Kidney epithelial cell (primary cell): ENCODE results near the gene GNE. TPM values are rescaled to one million over a fixed set of nuclear protein-coding genes. Genes with fewer than 3 reads are reported as not detected.

Source experiments
- DNase-seq: peaks from one replicate; pipeline ENCODE4 v3.0.0-alpha.2; 2010; ENCODE audit warnings: low read depth
- H3K27me3 ChIP-seq: 2 replicates; pipeline ENCODE4 v1.6.0; 2011; ENCODE audit warnings: low read length; ENCODE audit not compliant: control insufficient read depth, insufficient read depth
- H3K36me3 ChIP-seq: 2 replicates; pipeline ENCODE4 v1.5.1; 2011; ENCODE audit warnings: low read length; ENCODE audit not compliant: control insufficient read depth, insufficient read depth
- H3K4me3 ChIP-seq: 2 replicates; pipeline ENCODE4 v1.5.1; 2011; ENCODE audit warnings: low read depth, mild to moderate bottlenecking, control low read depth, low read length
- CTCF ChIP-seq: IDR thresholded peaks from 2 replicates; pipeline ENCODE4 v1.5.1; 2011; ENCODE audit warnings: mild to moderate bottlenecking, moderate library complexity, low read length, control low read depth, inconsistent platforms; ENCODE audit not compliant: insufficient read depth, poor library complexity, severe bottlenecking
- total RNA-seq: library from RNA; depleted of rRNA; stranded (reverse); fragments of >200 nt; gene quantifications from 2 replicates; pipeline ENCODE4 v1.2.3, GENCODE V29; 2015

GNE gene
- total RNA-seq, 1 donor from 2014 or later = 23.9 TPM

- H3K36me3 ChIP-seq = peaks cover 7% of the 10 kb centered on the region
- H3K27me3 ChIP-seq = no peaks in the 10 kb centered on the region
- DNase-seq = no peak
- H3K4me3 ChIP-seq = no peak overlapping the region
- TF ChIP-seq CTCF = no peak
Measured at GRCh38 chr9:36221667-36222066, 36.6 kb downstream of the GNE start.

GRCh38 chr9:36218411-36218901 lies 39.8 kb downstream of the GNE start:
- Histone ChIP-seq H3K4me3 (no peak overlapping the region), H3K27me3 (no peaks in the 10 kb centered on the region), H3K36me3 (peaks cover 7% of the 10 kb centered on the region)
- DNase-seq = no peak
- no peak for TF ChIP-seq CTCF

GRCh38 chr9:36218011-36218410 lies 40.2 kb downstream of the GNE start:
- H3K27me3 ChIP-seq = no peaks in the 10 kb centered on the region
- TF ChIP-seq CTCF = no peak
- H3K4me3 ChIP-seq = no peak overlapping the region
- no peak for DNase-seq
- H3K36me3 ChIP-seq = peaks cover 7% of the 10 kb centered on the region

- peaks cover 8% of the 10 kb centered on the region for H3K36me3 ChIP-seq
- TF ChIP-seq CTCF = no peak
- DNase-seq = no peak
- no peak overlapping the region for H3K4me3 ChIP-seq
- no peaks in the 10 kb centered on the region for H3K27me3 ChIP-seq
Measured at GRCh38 chr9:36217256-36217968, 40.8 kb downstream of the GNE start.

- Histone ChIP-seq H3K36me3 (peaks cover 5% of the 10 kb centered on the region), H3K4me3 (no peak overlapping the region), H3K27me3 (no peaks in the 10 kb centered on the region)
- TF ChIP-seq CTCF = no peak
- no peak for DNase-seq
Measured at GRCh38 chr9:36214571-36214970, 43.7 kb downstream of the GNE start.

GRCh38 chr9:36213989-36214388 lies 44.3 kb downstream of the GNE start:
- H3K36me3 ChIP-seq = peaks cover 5% of the 10 kb centered on the region
- H3K27me3 ChIP-seq = no peaks in the 10 kb centered on the region
- DNase-seq = no peak

More at GRCh38 chr9:36213989-36214388, 44.3 kb downstream of the GNE start:
- TF ChIP-seq CTCF = no peak
- H3K4me3 ChIP-seq = no peak overlapping the region
